HG02970 (cell line): ENCODE data around the gene RRP1.
"Not testable (repeated sequence)": the region's sequence is repeated elsewhere in the genome, so short reads cannot be mapped to it uniquely, and the experiment has no call there.

Experiments used
- ATAC-seq: cut with Tn5 transposase; IDR thresholded peaks from one replicate; pipeline ENCODE4 v1.9.1; 2021; ENCODE audit warnings: mild to moderate bottlenecking, moderate library complexity, moderate number of reproducible peaks; ENCODE audit not compliant: unreplicated experiment, low FRiP score

RRP1 gene

DNA sequence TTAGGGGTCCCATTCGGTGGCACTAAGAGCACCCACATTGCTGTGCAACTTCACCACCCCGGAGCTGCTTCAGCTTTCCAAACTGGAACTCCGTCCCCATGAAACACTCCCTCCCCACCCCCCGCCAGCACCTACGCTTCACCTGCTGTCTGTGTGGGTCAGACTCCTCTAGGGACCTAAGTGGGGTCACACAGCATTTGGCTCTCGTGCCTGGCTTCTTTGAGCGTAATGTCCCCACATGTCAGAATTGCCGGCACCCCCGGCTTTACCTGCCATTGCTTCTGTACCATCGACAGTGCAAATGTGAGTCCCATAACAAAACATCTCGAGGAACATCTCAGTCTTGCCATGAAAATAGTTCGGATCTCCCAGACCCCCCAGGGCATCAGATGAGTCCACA, 39.8 kb downstream of the RRP1 start:
- ATAC-seq, result no peak

DNA sequence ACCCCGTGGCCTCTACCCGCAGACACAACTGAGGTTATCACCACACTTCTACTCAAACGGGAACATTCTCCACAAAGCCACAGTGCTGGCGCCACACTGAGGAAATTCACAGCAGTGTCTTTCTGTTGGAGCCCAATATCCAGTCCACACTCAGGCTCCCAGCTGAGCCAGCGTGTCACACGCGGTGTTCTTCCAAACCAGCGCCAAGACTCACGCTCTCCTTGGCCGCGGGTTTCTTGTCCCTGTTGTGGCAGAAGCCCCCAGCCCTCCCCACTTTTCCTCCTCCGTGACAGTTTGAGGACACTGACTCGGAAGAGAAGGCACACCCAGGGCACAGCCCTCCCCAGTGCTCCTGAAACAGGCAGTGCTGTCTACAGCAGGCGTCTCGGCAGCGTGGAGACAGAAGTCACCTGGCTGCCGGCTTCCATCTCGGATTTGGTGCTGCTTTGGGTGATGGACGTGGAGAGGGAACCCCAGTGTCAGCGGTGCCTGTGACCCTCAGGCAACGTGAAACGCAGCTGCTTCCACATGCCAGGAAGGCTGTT, 40.3 kb downstream of the RRP1 start:
- ATAC-seq, result no peak

DNA sequence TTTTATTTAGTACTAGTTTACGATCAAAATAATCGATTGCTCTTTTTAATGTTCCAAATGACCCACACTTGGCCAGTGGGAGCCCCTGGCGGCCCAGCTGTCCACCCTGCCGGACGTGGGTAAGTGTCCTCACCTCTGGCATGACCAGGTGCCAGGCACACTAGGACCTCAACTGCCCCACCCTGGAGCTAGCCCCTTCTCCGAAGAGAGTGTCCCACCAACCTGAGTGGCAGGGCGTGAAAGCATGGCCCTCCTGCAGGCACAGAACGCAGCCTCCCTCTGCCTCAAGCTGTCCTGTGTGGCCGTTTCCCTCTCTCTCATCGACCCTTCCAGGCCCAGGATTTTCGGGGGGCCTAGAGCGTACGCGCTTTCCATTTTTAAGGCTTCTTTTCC, 42.8 kb downstream of the RRP1 start:
- no peak for ATAC-seq

DNA sequence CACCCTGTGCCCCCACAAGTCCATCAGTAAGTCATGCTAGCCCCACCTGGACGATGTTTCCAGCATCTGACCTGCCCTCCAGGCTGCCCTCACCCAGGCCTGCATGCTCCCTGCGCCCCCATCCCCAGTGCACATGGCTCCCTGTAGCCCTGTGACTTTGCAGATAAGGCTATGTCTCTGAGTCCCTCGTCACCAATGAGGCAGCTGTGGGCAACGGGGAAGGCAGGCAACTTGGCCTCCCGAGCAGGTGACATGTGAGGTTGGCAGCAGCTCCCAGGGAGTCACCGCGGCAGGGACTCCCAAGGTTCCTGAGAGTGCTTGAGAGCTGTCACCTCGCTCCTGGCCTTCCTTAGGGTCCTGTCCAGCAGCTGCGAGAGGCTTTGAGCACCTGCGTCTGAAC, 43.3 kb downstream of the RRP1 start:
- ATAC-seq, result no peak

DNA sequence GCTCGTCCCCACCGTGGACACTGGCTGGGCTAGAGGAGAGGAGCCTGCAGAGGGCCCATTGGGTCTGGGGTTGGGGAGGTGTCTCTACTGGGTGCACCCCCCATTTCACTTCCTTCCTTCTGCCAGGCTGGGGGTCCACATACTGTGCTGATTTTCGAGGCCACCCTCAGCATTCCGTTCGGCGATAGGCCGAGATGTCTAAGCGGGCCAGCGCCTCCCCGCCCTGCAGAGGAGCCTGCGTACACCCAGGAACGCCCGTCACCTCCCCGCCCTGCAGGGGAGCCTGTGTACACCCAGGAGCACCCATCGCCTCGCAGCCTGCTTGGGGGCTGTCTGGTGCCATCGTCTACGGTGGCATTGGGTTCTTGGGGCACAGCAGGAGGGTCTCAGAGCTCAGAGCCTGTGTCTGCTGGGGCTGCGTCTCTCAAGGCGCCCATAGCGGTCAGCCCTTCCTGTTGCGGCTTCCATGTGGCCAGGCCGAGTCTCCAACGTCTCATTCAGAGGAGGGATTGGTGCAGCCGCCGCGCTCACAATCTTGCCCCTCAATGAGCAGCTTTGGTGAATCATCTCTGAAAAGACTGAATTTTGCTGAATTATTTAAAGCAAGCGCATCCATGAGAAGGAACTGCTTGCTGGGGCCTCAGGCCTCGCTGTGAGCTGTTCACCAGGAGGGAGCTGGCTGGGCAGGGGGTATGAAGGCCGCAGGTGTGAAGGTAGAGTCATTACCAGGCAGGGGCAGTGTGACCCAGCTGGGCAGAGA, 44.9 kb downstream of the RRP1 start:
- no peak for ATAC-seq

DNA sequence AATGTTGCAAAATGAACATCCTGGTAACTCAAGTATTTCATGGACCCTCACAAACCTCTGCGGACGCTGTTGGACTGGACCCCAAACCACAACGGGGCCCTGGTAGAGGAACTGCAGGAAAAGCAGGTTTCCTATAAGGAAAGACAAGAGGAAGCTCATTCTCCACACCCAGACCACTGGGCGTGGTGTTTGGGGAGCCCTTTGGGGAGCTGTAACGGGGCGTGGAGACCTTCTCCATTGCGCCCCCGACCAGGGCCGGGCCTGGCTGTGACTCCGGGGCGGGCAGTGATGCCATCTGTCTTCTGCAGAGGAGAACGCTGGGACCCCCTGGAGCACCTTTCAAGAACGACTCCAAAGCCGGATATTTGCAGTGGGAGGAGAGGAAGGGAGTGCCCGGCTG, 45.7 kb downstream of the RRP1 start:
- no peak for ATAC-seq

DNA sequence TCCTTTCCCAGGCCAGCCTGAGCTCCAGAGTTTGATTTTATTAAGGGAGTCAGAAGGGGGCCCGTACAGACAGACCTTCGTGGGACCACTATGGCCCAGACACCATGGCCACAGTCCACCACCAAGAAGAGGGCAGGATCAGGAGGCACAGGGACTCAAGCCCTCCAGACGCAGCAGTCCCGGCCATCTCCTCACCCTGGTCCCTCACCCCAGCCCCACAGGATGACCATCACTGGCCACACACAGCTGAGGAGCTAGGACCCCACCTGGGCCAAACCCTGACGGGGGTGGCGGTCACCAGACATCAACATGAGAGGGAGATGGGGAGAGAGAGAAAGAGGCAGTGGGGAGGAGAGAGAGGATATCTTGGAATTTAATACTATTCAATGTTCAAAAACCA, 46.5 kb downstream of the RRP1 start:
- ATAC-seq, result no peak

DNA sequence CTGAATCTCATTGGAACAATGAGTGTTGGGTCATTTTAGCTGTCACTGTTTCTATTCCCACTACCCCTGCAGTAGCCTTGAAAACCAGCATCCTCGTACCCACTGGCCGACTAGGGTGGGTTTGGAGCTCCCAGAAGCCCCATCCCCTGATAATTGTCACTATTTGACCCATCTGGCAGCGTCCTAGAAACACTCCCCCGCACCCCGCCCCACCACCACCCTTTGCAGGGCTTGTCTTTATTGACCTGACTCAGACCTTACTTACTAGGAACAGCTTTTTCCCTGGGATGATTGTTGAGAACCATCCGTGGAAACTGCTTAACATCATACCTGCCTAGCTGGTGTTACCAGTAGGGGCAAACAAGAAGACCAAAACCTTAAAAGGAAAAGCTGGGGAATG, 47.2 kb downstream of the RRP1 start:
- ATAC-seq, result no peak

DNA sequence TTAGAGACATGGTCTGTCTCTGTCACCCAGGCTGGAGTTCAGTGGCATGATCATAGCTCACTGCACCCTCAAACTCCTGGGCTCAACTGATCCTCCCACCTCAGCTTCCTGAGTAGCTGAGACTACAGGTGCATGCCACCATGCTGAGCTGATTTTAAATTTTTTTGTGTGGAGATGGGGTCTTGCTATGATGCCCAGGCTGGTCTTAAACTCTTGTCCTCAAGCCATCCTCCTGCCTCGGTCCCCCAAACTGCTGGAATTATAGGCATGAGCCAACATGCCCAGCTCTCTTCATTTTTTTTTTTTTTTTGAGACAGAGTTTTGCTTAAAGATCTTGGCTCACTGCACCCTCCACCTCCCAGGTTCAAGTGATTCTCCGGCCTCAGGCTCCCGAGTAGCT, 50.9 kb downstream of the RRP1 start:
- no peak for ATAC-seq

DNA sequence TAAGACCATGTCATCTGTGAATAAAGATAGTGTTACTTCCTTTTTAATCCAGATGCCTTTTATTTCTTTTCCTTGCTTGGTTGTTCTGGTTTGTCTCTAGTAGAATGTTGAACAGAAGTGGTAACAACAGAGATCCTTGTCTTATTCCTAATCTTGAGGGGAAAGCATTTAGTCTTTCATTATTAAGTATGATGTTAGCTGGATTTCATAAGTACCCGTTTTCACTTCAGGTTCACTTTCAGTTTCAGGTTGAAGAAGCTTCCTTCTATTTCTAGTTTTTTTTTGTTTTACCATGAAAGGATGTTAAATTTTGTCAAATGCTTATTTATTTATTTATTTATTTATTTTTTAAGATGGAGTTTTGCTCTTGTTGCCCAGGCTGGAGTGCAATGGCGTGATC, 53.4 kb downstream of the RRP1 start:
- ATAC-seq, result no peak

DNA sequence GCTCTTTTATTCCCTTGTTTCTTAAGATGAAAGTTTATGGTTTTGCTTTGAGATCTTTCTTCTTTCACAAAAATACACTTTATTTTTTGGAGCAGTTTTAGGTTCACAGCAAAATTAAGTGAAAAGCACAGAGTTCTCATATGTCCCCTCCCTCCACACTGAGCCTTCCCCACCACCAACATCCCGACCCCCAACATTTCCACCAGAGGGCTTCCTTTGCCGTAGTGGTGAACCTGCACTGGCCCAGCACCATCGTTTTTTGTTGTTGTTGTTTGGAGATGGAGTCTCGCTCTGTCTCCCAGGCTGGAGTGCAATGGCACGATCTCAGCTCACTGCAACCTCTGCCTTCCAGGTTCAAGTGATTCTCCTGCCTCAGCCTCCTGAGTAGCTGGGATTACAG, 55.5 kb downstream of the RRP1 start:
- not testable (repeated sequence) for ATAC-seq

DNA sequence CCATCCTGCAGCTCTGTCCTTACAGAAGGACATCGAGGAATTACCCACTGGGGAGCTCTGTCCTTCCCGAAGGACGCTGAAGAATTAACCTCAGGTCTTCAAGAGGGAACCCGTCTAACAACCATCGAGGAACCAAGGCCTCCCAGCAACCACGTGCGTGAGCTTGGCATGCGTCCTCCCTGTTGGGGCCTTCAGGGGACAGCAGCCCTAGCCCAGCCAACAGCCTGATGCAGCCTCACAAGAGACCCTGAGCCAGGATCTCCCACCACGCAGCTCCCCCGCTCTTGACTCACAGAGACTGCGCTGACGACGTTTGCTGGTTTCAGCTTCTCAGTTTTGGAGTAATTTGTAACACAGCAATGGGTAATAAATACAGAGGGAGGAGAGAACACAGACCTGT, 56.0 kb downstream of the RRP1 start:
- no peak for ATAC-seq

DNA sequence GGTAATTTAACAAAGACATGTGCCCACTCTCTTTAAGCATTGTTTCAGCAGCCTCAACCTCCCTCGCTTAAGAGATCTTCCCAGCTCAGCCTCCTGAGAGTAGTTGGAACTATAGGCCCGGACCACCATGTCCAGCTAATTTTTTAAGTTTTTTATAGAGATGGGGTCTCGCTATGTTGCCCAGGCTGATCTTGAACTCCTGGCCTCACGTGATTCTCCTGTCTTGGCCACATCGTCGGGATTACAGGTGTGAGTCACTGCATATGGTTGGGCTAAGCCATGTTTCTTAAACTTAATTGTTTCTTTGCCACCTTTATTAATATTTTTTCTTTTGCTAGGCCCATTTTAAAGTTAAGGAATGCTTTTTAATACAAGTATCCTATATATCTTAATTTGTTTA, 57.1 kb downstream of the RRP1 start:
- no peak for ATAC-seq

DNA sequence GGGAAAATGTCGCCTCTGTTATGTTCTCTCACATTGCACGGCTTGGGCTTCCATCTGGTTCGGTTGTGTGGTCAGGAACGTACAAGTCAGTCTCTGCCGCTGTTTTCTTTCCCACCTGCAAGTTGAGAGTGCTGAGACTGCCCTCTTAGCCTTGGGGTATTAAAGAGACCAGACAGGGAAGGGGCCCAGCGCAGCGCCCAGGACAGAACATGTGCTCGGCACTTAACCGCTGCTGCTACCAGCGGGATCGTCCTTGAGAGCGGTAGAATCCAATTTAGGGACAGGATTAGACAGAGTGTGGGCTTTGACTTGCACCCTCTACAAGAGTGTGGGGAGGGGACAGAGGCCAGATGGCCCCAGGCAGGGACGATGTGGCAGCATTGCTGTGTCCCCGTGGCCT, 57.9 kb downstream of the RRP1 start:
- ATAC-seq, result no peak

DNA sequence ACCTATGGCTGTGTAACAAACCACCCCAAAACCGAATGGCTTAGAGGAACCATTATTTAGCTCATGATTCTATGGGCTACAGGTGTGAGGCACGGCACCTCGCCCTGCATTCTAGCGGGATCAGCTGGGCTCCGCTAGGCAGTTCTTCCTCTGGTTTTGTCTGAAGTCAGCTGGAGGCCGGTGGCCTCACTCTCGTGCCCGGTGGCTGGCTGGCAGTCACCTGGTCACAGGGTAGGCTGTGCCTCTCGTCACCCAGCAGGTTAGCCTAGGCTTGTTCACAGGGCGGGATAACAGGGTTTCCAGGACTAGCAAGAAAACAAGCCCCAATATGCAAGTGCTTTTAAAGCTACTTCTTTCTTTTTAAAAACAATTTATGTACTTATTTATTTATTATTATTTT, 59.4 kb downstream of the RRP1 start:
- ATAC-seq, result no peak

DNA sequence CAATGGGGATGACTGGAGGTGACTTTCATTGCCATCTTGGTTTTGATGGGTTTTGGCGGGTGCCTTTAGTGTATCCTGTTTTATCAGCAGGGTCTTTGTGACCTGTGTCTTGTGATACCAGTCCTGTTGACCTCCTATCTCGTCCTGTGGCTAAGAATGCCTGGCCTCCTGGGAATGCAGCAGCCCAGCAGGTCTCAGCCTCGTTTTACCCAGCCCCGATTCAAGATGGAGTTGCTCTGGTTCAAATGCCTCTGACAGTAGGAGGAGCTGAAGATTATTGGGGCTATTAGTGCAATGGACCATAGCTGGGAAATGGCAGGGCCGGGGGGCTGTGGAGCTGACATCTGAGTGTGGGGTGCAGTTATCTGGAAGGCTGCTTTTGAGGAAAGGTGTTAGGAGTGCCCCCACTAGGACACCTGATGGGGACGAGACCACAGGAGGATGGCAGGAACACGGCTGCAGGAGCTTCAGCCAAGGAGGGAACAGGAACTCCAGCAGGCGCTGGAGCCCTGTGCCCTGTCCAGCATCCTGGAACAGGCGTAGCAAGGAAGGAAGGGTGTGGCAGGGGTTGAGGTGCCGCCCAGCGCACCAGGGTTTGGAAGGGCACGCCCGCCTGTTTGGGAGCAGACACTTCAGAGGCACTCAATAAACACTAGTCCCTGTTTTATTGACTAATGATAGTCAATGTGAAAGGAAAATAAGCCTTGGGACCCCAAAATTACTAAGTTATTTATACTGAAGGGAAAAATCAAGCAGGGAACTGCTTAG, 60.3 kb downstream of the RRP1 start:
- ATAC-seq, result no peak

DNA sequence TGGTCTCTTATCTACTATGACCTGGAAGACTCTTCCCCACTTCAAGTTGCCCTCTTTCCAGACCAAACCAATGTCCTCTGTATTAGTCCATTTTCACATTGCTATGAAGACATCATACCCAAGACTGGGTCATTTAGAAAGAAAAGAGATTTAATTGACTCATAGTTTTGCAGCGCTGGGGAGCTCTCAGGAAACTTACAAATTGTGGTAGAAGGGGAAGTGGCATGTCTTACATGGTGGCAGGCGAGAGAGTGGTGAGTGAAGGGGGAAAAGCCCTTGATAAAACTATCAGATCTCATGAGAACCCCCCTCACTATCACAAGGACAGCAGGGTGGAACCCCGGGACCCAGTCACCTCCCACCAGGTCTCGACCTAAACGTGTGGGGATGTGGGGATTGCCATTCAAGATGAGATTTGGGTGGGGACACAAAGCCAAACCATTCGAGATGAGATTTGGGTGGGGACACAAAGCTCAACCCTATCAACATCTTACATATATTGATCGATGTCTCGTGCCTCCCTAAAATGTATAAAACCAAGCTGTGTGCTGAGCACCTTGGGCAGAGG, 61.4 kb downstream of the RRP1 start:
- ATAC-seq, result no peak

DNA sequence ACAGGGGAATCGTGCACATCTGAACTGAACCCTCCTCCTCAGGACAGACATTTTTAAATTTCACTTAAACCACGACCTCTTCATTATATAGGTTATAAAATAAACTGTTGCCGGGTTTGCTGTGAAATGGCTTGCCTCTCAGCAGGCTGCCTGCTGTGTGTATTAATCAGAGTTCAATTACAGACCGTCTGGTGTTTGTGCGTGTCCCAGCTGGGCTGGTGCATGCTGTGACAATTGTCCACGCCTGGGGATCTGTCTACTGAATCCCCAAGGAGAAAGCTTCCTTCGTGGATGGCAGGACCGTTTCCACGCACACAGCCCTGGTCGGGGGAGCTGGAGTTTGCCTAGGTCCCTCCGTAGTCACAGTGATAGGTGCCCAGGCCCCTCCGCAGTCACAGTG, 62.2 kb downstream of the RRP1 start:
- ATAC-seq, result no peak

DNA sequence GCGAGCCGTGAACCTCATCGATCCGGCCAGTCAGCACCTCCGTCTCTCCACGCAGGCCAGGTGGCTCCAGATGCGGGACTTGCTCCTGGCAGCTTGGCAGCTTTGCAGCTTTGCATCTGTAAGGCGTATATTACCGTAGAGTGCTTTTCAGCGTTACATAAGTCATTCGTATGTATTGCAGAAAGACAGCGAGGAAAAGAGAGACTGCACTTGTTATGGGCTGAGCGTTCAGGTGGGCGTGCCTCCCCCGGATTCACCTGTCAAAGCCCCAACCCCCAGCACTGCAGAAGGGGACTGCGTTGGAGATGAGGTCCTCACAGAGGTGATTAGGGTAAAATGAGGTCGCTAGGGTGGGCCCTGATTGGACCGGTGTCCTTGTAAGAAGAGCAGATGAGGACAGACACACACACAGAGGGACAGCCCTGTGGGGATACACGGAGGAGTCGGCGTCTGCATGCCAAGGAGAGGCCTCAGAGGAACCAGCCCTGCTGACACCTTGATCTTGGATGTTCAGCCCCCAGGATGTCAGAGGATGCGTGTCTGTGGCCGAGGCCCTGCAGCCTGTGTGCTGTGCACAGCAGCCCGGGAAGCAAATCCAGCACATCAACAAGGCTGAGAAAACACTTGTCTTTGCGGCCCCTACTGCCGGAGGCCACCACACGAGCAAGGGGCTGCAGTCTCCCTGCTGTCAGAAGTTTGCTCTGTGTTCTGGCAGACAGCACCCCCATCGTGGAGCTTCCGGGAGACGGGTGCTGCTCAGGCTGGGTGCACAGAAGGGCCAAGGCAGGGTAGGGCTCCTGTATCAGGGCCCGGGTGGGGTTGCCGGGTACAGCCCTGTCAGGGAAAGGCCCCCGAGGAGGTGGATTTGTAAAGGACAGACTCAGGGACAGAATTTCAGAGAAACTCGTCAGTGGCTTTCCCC, 64.7 kb downstream of the RRP1 start:
- ATAC-seq, result no peak
